K562 (cell line): ENCODE measurements around the gene GLYATL1. TPM values are rescaled to one million over a fixed set of nuclear protein-coding genes. Genes with fewer than 3 reads are reported as not detected.

ENCODE experiments used
- ATAC-seq: fragments of 200-7000 bp; cut with Tn5 transposase; 3 replicates; pipeline ENCODE4 v1.9.1; 2020; ENCODE audit warnings: moderate library complexity
- BruUV-seq: library from RNA; stranded (reverse); fragments of 400-500 nt; replicated peaks from 2 replicates; lab custom pipeline; 2021; lab: Mats Ljungman, UMichigan
- CTCF ChIA-PET: fragments of 300-600 bp; formaldehyde crosslinking; extraction: SDS; loops from one replicate; lab custom pipeline; 2021; ENCODE audit warnings: low intra/inter-chr PET ratio; lab: Yijun Ruan, JAX
- POLR2A ChIA-PET: fragments of 300-600, 350-650 bp; sonication (Branson Sonifier 250); formaldehyde crosslinking; extraction: SDS; loops from one replicate; lab custom pipeline; 2021; ENCODE audit warnings: antibody characterized with exemption, inconsistent platforms; lab: Yijun Ruan, JAX
- DNase-seq, 4 experiments: peaks; one replicate each; pipeline versions ENCODE4 v3.0.0 to v3.0.0-alpha.2; 2011 to 2018; ENCODE audit warnings: low spot score in 3 of 4, mixed read lengths in 3 of 4; ENCODE audit errors: extremely low read depth in 1 of 4
- FAIRE-seq: peaks from 2 replicates; lab custom pipeline; 2011; peaks lifted over from hg19 to GRCh38; lab: Jason Lieb, UNC
- H2AFZ ChIP-seq: 2 replicates; pipeline ENCODE4 v1.6.0; 2011; ENCODE audit warnings: low read depth, low read length, control low read depth, inconsistent platforms
- H3K27ac ChIP-seq: fragments of 200-600 bp; 3 replicates; pipeline ENCODE4 v1.8.0; 2011; ENCODE audit warnings: low read depth, mild to moderate bottlenecking, control low read depth, inconsistent platforms, low read length, moderate library complexity, mixed read lengths; ENCODE audit errors: extremely low read depth
- H3K27me3 ChIP-seq, 2 experiments: fragments of 300-600 bp in 1 of 2; 2 replicates in 1 of 2; 3 replicates in 1 of 2; pipeline versions ENCODE4 v1.6.0 to v1.8.0; 2011; ENCODE audit warnings: inconsistent platforms in 2 of 2, low read length in 2 of 2, mild to moderate bottlenecking in 1 of 2, mixed read lengths in 1 of 2, moderate library complexity in 1 of 2; ENCODE audit not compliant: control insufficient read depth in 2 of 2, insufficient read depth in 2 of 2
- H3K36me3 ChIP-seq: fragments of 300-600 bp; 3 replicates; pipeline ENCODE4 v1.8.0; 2011; ENCODE audit warnings: mild to moderate bottlenecking, low read length, inconsistent platforms; ENCODE audit not compliant: control insufficient read depth, insufficient read depth
- H3K4me1 ChIP-seq, 2 experiments: fragments of 200-600 bp in 1 of 2; replicated peaks in 1 of 2; 2 replicates in 1 of 2; 3 replicates in 1 of 2; pipeline versions ENCODE4 v1.5.1 to v1.8.0; 2011; ENCODE audit warnings: inconsistent platforms in 2 of 2, low read length in 2 of 2, mild to moderate bottlenecking in 1 of 2, mixed read lengths in 1 of 2, moderate library complexity in 1 of 2; ENCODE audit not compliant: control insufficient read depth in 2 of 2, insufficient read depth in 2 of 2
- H3K4me2 ChIP-seq: 2 replicates; pipeline ENCODE4 v1.6.1; 2011; ENCODE audit warnings: low read length, control low read depth, inconsistent platforms, mixed read lengths; ENCODE audit not compliant: insufficient read depth
- H3K4me3 ChIP-seq: fragments of 200-600 bp; sonication (generic), shearing (Covaris generic); 2 replicates; pipeline ENCODE4 v1.5.1; 2016; ENCODE audit warnings: control low read depth, inconsistent platforms
- H3K79me2 ChIP-seq: fragments of 200-600 bp; 3 replicates; pipeline ENCODE4 v1.8.0; 2011; ENCODE audit warnings: low read length, inconsistent platforms; ENCODE audit not compliant: control insufficient read depth, insufficient read depth
- H3K9ac ChIP-seq, 2 experiments: 2 replicates each; pipeline versions ENCODE4 v1.6.0 to v1.6.1; 2011; ENCODE audit warnings: low read depth in 2 of 2, low read length in 2 of 2, control low read depth in 1 of 2, inconsistent platforms in 1 of 2, mild to moderate bottlenecking in 1 of 2, mixed read lengths in 1 of 2; ENCODE audit not compliant: insufficient read depth in 1 of 2
- H3K9me1 ChIP-seq: one replicate; pipeline ENCODE4 v1.6.0; 2011; ENCODE audit warnings: inconsistent platforms, mild to moderate bottlenecking, low read length, moderate library complexity; ENCODE audit not compliant: control insufficient read depth, insufficient read depth
- H3K9me3 ChIP-seq: replicated peaks from 2 replicates; pipeline ENCODE4 v1.5.1; 2011; ENCODE audit warnings: low read depth, low read length, inconsistent platforms; ENCODE audit not compliant: control insufficient read depth, insufficient read depth
- H4K20me1 ChIP-seq: replicated peaks from 2 replicates; pipeline ENCODE4 v1.6.1; 2011; ENCODE audit warnings: low read length, inconsistent platforms, mixed read lengths; ENCODE audit not compliant: control insufficient read depth, insufficient read depth
- DEAF1 ChIP-seq: fragments of 450-650 bp; formaldehyde crosslinking; IDR thresholded peaks from 2 replicates; pipeline ENCODE4 v1.4.0; 2020; ENCODE audit warnings: mild to moderate bottlenecking, moderate library complexity
- FOXK2 ChIP-seq, 2 experiments: fragments of 450-650 bp; IDR thresholded peaks in 1 of 2; conservative IDR thresholded peaks in 1 of 2; 2 replicates each; pipeline ENCODE4 v1.6.1; 2016; ENCODE audit warnings: low read depth in 2 of 2, mild to moderate bottlenecking in 1 of 2
- MTA3 ChIP-seq: fragments of 450-650 bp; formaldehyde crosslinking; IDR thresholded peaks from 2 replicates; pipeline ENCODE4 v1.6.1; 2017; ENCODE audit warnings: mild to moderate bottlenecking, borderline replicate concordance
- SUPT5H ChIP-seq: fragments of 450-650 bp; IDR thresholded peaks from 2 replicates; pipeline ENCODE4 v1.6.1; 2016
- YBX1 ChIP-seq: fragments of 450-650 bp; IDR thresholded peaks from 2 replicates; pipeline ENCODE4 v1.7.1; 2016; ENCODE audit warnings: mild to moderate bottlenecking
- ZC3H8 ChIP-seq: fragments of 450-650 bp; IDR thresholded peaks from 2 replicates; pipeline ENCODE4 v1.6.1; 2017
- ZNF277 ChIP-seq: fragments of 250-450 bp; sonication (Bioruptor Pico); IDR thresholded peaks from 2 replicates; pipeline ENCODE4 v1.8.0; 2022; ENCODE audit warnings: inconsistent platforms, mild to moderate bottlenecking, moderate library complexity, borderline replicate concordance
- ZNF740 ChIP-seq, 3 experiments: fragments of 200-800 bp in 1 of 3; sonication (Bioruptor generic) in 1 of 3; sonication (generic) in 1 of 3; formaldehyde crosslinking in 1 of 3; IDR thresholded peaks; 2 replicates each; pipeline versions ENCODE4 v1.6.1 to v1.8.0; 2016 to 2022; ENCODE audit warnings: mild to moderate bottlenecking in 2 of 3, missing compliant biosample characterization in 2 of 3, missing genetic modification characterization in 2 of 3, missing genetic modification reagents in 1 of 3
- WGBS: fragments of 100-300 bp; shearing (Covaris generic); methylation state at CpG from one replicate; pipeline ENCODE4 v1.1.6; 2016; ENCODE audit warnings: low coverage, mixed read lengths; ENCODE audit not compliant: insufficient coverage; ENCODE audit errors: missing lambda C conversion rate; 5-methylcytosine and 5-hydroxymethylcytosine counted together
- in situ Hi-C: fragments of 300-500 bp; cut with MboI; formaldehyde crosslinking; loops from 4 replicates; pipeline ENCODE4 v1.15.0; 2018; ENCODE audit warnings: inconsistent platforms, mixed read lengths
- intact Hi-C: fragments of 100-400 bp; cut with micrococcal nuclease; formaldehyde crosslinking; loops from 2 replicates; pipeline ENCODE4 v1.14.2; 2022
- polyA plus RNA-seq, 8 experiments: library from polyadenylated mRNA; depleted of rRNA in 4 of 8; stranded (reverse) in 5 of 8; unstranded in 3 of 8; fragments of >200 nt; fragmentation: Nextera tagmentation in 2 of 8; fragmentation: Illumina TruSeq in 1 of 8; extraction: Ambion mirVana in 2 of 8; extraction: Trizol in 1 of 8; gene quantifications; 2 replicates each; pipeline versions ENCODE4 v1.2.1 to v1.2.3, GENCODE V29; 2011 to 2014; ENCODE audit warnings: inconsistent platforms in 1 of 8, missing spikeins in 1 of 8
- total RNA-seq, 7 experiments: library from RNA; depleted of rRNA in 6 of 7; stranded (reverse); fragments of >200 nt in 6 of 7; fragmentation: Illumina TruSeq in 2 of 7; extraction: Trizol in 2 of 7; gene quantifications; 2 replicates each; pipeline versions ENCODE4 v1.2.1 to v1.2.3, GENCODE V29; 2011 to 2021; ENCODE audit warnings: low replicate concordance in 1 of 7

Gene GLYATL1
- total and polyA plus RNA-seq, 9 of the 15 experiments (the other 6 are each of a cell fraction or from before 2014, with no cell fraction given) = not detected

- no peak for TF ChIP-seq SUPT5H
- TF ChIP-seq YBX1 = no peak
- no peak for TF ChIP-seq ZNF740 (CRISPR knock-in tag; IDR thresholded peaks at IDR 0.05)
- TF ChIP-seq ZNF740 (tag; IDR thresholded peaks at IDR 0.05) = no peak
- TF ChIP-seq, all 486 proteins: peak for 0
Observed at GRCh38 chr11:58994171-58994570, 54.9 kb downstream of the GLYATL1 start (continued).

GRCh38 chr11:58998480-58999290 is 59.4 kb downstream of the GLYATL1 start:
- H3K4me3 ChIP-seq = no peak overlapping the region
- in situ Hi-C loops = no loop called here
- CTCF ChIA-PET = no interaction called here

More at GRCh38 chr11:58998480-58999290, 59.4 kb downstream of the GLYATL1 start:
- TF ChIP-seq FOXK2 (conservative IDR thresholded peaks at IDR 0.05 in 1 of 2, IDR thresholded peaks at IDR 0.05 in 1 of 2; ENCODE audit: low read depth in 2 of 2) = no peak
- TF ChIP-seq ZC3H8 = no peak
- no peak for TF ChIP-seq MTA3
- no peak for TF ChIP-seq DEAF1 (CRISPR knock-in tag)
- no peak for TF ChIP-seq ZNF277 (CRISPR knock-in tag)
- TF ChIP-seq, all 486 proteins: peak for 0
- FAIRE-seq (no peak), DNase-seq (no peak), ATAC-seq (no peak)
- H4K20me1 ChIP-seq = no peaks in the 10 kb centered on the region; the same call in 1 of the 2 replicates
- no peaks in the 10 kb centered on the region for H3K4me1 ChIP-seq
- H3K9ac ChIP-seq = no peak overlapping the region
- intact Hi-C loops = no loop called here
- H3K9me1 ChIP-seq = no peaks in the 10 kb centered on the region
- no peaks in the 10 kb centered on the region for H3K9me3 ChIP-seq
- POLR2A ChIA-PET = no interaction called here
- H3K79me2 ChIP-seq = no peaks in the 10 kb centered on the region
- no peaks in the 10 kb centered on the region for H3K36me3 ChIP-seq
- H3K27ac ChIP-seq = no peak overlapping the region
- no TSS peak for BruUV-seq
- WGBS = under 1% methylated on average over 7 of the region's 7 CpGs
- no peaks in the 10 kb centered on the region for H3K27me3 ChIP-seq
- no peak overlapping the region for H2AFZ ChIP-seq
- no peak overlapping the region for H3K4me2 ChIP-seq
